Endothelial cell of umbilical vein (primary cell): ENCODE results near the gene SNAP23. TPM values are rescaled to one million over a fixed set of nuclear protein-coding genes. Genes with fewer than 3 reads are reported as not detected.

Experiments
- BruUV-seq: library from RNA; stranded (reverse); fragments of 400-500 nt; replicated peaks from 2 replicates; lab custom pipeline; 2021; lab: Mats Ljungman, UMichigan
- CTCF ChIA-PET: fragments of 300-600, 350-600 bp; sonication (Branson Sonifier 250); formaldehyde crosslinking; loops from one replicate; lab custom pipeline; 2021; ENCODE audit warnings: antibody characterized with exemption, inconsistent platforms; lab: Charles Lee
- POLR2A ChIA-PET: fragments of 300-600, 350-600 bp; sonication (Branson Sonifier 250); formaldehyde crosslinking; loops from one replicate; lab custom pipeline; 2021; ENCODE audit warnings: antibody characterized with exemption, inconsistent platforms; lab: Charles Lee
- DNase-seq: peaks from one replicate; pipeline ENCODE4 v3.0.0-alpha.2; 2011; ENCODE audit warnings: low read depth, low spot score
- FAIRE-seq: peaks from 2 replicates; lab custom pipeline; 2011; peaks lifted over from hg19 to GRCh38; lab: Jason Lieb, UNC
- H2AFZ ChIP-seq: 2 replicates; pipeline ENCODE4 v1.6.0; 2012; ENCODE audit warnings: low read depth, low read length, control low read depth, inconsistent platforms
- H3K27ac ChIP-seq: 2 replicates; pipeline ENCODE4 v1.5.1; 2011; ENCODE audit warnings: low read depth, mild to moderate bottlenecking, control low read depth, low read length, moderate library complexity; ENCODE audit not compliant: insufficient read depth
- H3K27me3 ChIP-seq, 2 experiments: 2 replicates each; pipeline versions ENCODE4 v1.6.0 to v1.6.1; 2011; ENCODE audit warnings: low read length in 2 of 2, mixed read lengths in 1 of 2; ENCODE audit not compliant: control insufficient read depth in 2 of 2, insufficient read depth in 2 of 2
- H3K36me3 ChIP-seq, 2 experiments: 2 replicates in 1 of 2; 3 replicates in 1 of 2; pipeline ENCODE4 v1.5.1; 2011; ENCODE audit warnings: low read length in 2 of 2, mild to moderate bottlenecking in 1 of 2, moderate library complexity in 1 of 2; ENCODE audit not compliant: control insufficient read depth in 2 of 2, insufficient read depth in 2 of 2; ENCODE audit errors: extremely low read depth in 1 of 2
- H3K4me1 ChIP-seq: 3 replicates; pipeline ENCODE4 v1.5.1; 2011; ENCODE audit warnings: mild to moderate bottlenecking, low read length; ENCODE audit not compliant: control insufficient read depth, insufficient read depth; ENCODE audit errors: extremely low read depth
- H3K4me2 ChIP-seq: 2 replicates; pipeline ENCODE4 v1.6.1; 2011; ENCODE audit warnings: low read length, control low read depth, mixed read lengths; ENCODE audit not compliant: insufficient read depth
- H3K4me3 ChIP-seq, 3 experiments: fragments of 200-600 bp in 1 of 3; sonication (generic), shearing (Covaris generic) in 1 of 3; replicated peaks in 1 of 3; 2 replicates each; pipeline ENCODE4 v1.5.1; 2011 to 2016; ENCODE audit warnings: control low read depth in 3 of 3, low read length in 3 of 3, mild to moderate bottlenecking in 2 of 3, inconsistent platforms in 1 of 3, low read depth in 1 of 3, moderate library complexity in 1 of 3; ENCODE audit not compliant: insufficient read depth in 1 of 3
- H3K79me2 ChIP-seq: 2 replicates; pipeline ENCODE4 v1.6.0; 2012; ENCODE audit warnings: low read length, inconsistent platforms; ENCODE audit not compliant: control insufficient read depth, insufficient read depth
- H3K9ac ChIP-seq: replicated peaks from 2 replicates; pipeline ENCODE3; 2011; ENCODE audit warnings: low read length, control low read depth; ENCODE audit not compliant: insufficient read depth; ENCODE audit errors: extremely low read depth
- H3K9me1 ChIP-seq: replicated peaks from 3 replicates; pipeline ENCODE4 v1.6.0; 2011; ENCODE audit warnings: mild to moderate bottlenecking, low read length; ENCODE audit not compliant: control insufficient read depth, insufficient read depth; ENCODE audit errors: extremely low read depth
- H3K9me3 ChIP-seq: replicated peaks from 2 replicates; pipeline ENCODE4 v1.5.1; 2012; ENCODE audit warnings: low read length, inconsistent platforms; ENCODE audit not compliant: control insufficient read depth, insufficient read depth
- H4K20me1 ChIP-seq: replicated peaks from 2 replicates; pipeline ENCODE3; 2011; ENCODE audit warnings: mild to moderate bottlenecking, low read length; ENCODE audit not compliant: control insufficient read depth, insufficient read depth; ENCODE audit errors: extremely low read depth
- EZH2 ChIP-seq: IDR thresholded peaks from 2 replicates; pipeline ENCODE4 v1.6.1; 2012; ENCODE audit warnings: borderline replicate concordance, low read depth, mild to moderate bottlenecking, moderate library complexity, low read length, inconsistent platforms; ENCODE audit not compliant: severe bottlenecking
- FOS ChIP-seq: IDR thresholded peaks from 2 replicates; pipeline ENCODE4 v1.6.1; 2011; ENCODE audit warnings: mild to moderate bottlenecking, low read length, moderate library complexity, borderline replicate concordance; ENCODE audit not compliant: insufficient read depth
- GATA2 ChIP-seq: IDR thresholded peaks from 2 replicates; pipeline ENCODE4 v1.7.0; 2011; ENCODE audit warnings: low read depth, mild to moderate bottlenecking, moderate library complexity, mixed read lengths, low read length; ENCODE audit not compliant: insufficient read length, insufficient read depth
- JUN ChIP-seq: IDR thresholded peaks from 2 replicates; pipeline ENCODE4 v1.6.1; 2011; ENCODE audit warnings: borderline replicate concordance, low read depth; ENCODE audit not compliant: insufficient read length, insufficient read depth
- MYC ChIP-seq: IDR thresholded peaks from one replicate; pipeline ENCODE4 v1.6.1; 2011; ENCODE audit warnings: mild to moderate bottlenecking, low read depth, low read length
- POLR2A ChIP-seq: IDR thresholded peaks from 2 replicates; pipeline ENCODE4 v1.6.1; 2012; ENCODE audit warnings: low read depth, mild to moderate bottlenecking, control low read depth, low read length
- dilution Hi-C: fragments of 300-500 bp; cut with MboI; formaldehyde crosslinking; loops from one replicate; pipeline ENCODE4 v1.15.0; 2019; ENCODE audit warnings: low sequenced_read_pairs; ENCODE audit not compliant: extremely low pct_ligation_motif_present
- intact Hi-C: fragments of 100-400 bp; cut with micrococcal nuclease; formaldehyde crosslinking; loops from one replicate; pipeline ENCODE4 v1.10.0; 2022
- polyA plus RNA-seq, 4 experiments: library from polyadenylated mRNA; depleted of rRNA in 3 of 4; stranded (reverse) in 3 of 4; unstranded in 1 of 4; fragments of >200 nt; gene quantifications; 2 replicates each; pipeline versions ENCODE4 v1.2.1 to v1.2.3, GENCODE V29; 2011 to 2012; ENCODE audit warnings: missing spikeins in 1 of 4
- total RNA-seq: library from RNA; stranded (reverse); gene quantifications from 2 replicates; pipeline ENCODE4 v1.2.3, GENCODE V29; 2021
- TF ChIP-seq, protein P1 (sequence below), 2 donors: IDR thresholded peaks; 1 replicate in 1 of 2; 2 replicates in 1 of 2; pipeline ENCODE4 v1.5.1; 2011; ENCODE audit warnings: low read length in 2 of 2, mild to moderate bottlenecking in 2 of 2, moderate library complexity in 2 of 2, control low read depth in 1 of 2, inconsistent platforms in 1 of 2, low read depth in 1 of 2; ENCODE audit not compliant: insufficient read depth in 1 of 2; ENCODE audit errors: extremely low read depth in 1 of 2

The SNAP23 gene
- total and polyA plus RNA-seq, 2 donors (not counting 3 experiments of a cell fraction or from before 2014, with no cell fraction given): 141 to 152 TPM

DNA sequence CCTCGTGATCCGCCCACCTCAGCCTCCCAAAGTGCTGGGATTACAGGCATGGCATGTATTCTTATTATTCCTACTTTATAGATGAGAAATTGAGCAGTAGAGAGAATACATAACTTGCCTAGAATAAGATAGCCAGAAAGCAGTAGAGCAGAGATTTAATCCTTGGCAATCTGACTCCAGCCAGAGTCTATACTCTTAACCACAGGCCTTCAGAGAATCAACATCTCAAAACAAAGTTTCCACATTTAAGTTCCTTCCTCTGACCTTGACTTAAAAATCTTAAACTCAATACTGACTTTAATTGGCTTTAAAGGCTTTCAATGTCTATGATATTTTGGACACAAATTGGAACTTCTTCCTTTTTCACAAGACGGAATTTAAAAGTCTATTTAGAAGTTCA, 41.6 kb upstream of the SNAP23 start:
- POLR2A ChIA-PET: no interaction called here
- Histone ChIP-seq H3K9ac (no peak overlapping the region), H3K4me2 (no peak overlapping the region), H3K9me3 (no peaks in the 10 kb centered on the region), H2AFZ (no peak overlapping the region), H4K20me1 (no peaks in the 10 kb centered on the region), H3K27me3 (no peaks in the 10 kb centered on the region), H3K4me1 (peaks cover 19% of the 10 kb centered on the region), H3K79me2 (peaks cover 14% of the 10 kb centered on the region), H3K9me1 (no peaks in the 10 kb centered on the region), H3K36me3 (peaks cover 13 to 16% of the 10 kb centered on the region in 2 experiments), H3K4me3 (no peak overlapping the region), H3K27ac (no peak overlapping the region)
- no peak for DNase-seq
- BruUV-seq: no TSS peak
- intact Hi-C loops: no loop called here
- dilution Hi-C loops: no loop called here
- TF ChIP-seq MYC: no peak
- no peak for FAIRE-seq
- CTCF ChIA-PET: no interaction called here

DNA sequence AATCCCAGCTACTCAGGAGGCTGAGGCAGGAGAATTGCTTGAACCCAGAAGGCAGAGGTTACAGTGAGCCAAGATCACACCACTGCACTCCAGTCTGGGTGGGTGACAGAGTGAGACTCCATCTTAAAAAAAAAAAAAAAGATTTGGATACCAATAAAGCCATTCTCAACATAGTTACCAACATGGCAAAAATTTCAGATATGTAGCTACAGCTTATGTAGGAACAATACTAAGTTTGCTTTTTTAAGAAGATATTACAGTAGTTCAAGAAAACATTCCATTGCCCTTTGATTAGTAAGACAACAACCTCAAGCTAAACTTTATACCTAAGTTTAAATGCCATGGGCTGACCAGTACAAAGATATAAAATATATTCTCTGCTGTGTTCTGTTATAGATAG, 38.9 kb upstream of the SNAP23 start:
- Histone ChIP-seq H4K20me1 (no peaks in the 10 kb centered on the region), H3K9me1 (no peaks in the 10 kb centered on the region), H3K9me3 (no peaks in the 10 kb centered on the region), H3K27me3 (no peaks in the 10 kb centered on the region), H2AFZ (no peak overlapping the region), H3K4me3 (no peak overlapping the region), H3K9ac (no peak overlapping the region), H3K4me2 (peak overlapping the region; percentile 55), H3K4me1 (peaks cover 19% of the 10 kb centered on the region), H3K79me2 (peaks cover 19% of the 10 kb centered on the region), H3K36me3 (peaks cover 0 to 3% of the 10 kb centered on the region in 2 experiments), H3K27ac (peak overlapping the region; percentile 23)
- intact Hi-C loops (no loop called here), dilution Hi-C loops (no loop called here)
- ChIA-PET POLR2A (no interaction called here), CTCF (interaction anchor here (1.0 to 1.5 kb wide), 3 partner anchors 13 to 20 kb away, joined by 3 read pairs; no protein-coding TSS in a partner anchor)
- peak; percentile 4 for DNase-seq
- TF ChIP-seq EZH2: no peak
- TF ChIP-seq FOS: no peak
- TF ChIP-seq, protein P1, sequence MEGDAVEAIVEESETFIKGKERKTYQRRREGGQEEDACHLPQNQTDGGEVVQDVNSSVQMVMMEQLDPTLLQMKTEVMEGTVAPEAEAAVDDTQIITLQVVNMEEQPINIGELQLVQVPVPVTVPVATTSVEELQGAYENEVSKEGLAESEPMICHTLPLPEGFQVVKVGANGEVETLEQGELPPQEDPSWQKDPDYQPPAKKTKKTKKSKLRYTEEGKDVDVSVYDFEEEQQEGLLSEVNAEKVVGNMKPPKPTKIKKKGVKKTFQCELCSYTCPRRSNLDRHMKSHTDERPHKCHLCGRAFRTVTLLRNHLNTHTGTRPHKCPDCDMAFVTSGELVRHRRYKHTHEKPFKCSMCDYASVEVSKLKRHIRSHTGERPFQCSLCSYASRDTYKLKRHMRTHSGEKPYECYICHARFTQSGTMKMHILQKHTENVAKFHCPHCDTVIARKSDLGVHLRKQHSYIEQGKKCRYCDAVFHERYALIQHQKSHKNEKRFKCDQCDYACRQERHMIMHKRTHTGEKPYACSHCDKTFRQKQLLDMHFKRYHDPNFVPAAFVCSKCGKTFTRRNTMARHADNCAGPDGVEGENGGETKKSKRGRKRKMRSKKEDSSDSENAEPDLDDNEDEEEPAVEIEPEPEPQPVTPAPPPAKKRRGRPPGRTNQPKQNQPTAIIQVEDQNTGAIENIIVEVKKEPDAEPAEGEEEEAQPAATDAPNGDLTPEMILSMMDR (IDR thresholded peaks at IDR 0.05; ENCODE audit: extremely low read depth in 1 of 2, insufficient read depth in 1 of 2, low read depth in 1 of 2, low read length in 2 of 2): no peak
- TF ChIP-seq JUN: no peak
- TF ChIP-seq MYC: no peak
- TF ChIP-seq POLR2A: no peak
- TF ChIP-seq GATA2: no peak
- no TSS peak for BruUV-seq
- no peak for FAIRE-seq
